ENCODE results near the gene AFF3. TPM values are rescaled to one million over a fixed set of nuclear protein-coding genes. Genes with fewer than 3 reads are reported as not detected.

AFF3 gene
- total RNA-seq, 3 donors from 2014 or later (not counting 1 experiment from before 2014, with no cell fraction given), result 4.6 to 9.6 (median 5.6) TPM

GRCh38 chr2:100186126-100186525 is 43.7 kb upstream of the AFF3 start:
- H3K9me3 Mint-ChIP-seq, result no peaks in the 10 kb centered on the region
- H3K36me3 Mint-ChIP-seq, result no peaks in the 10 kb centered on the region
- no peak for ATAC-seq
- H3K4me1 ChIP-seq (ENCODE audit: control insufficient read depth, insufficient read depth, low read length), result peaks cover 7% of the 10 kb centered on the region
- TF ChIP-seq, protein P1, sequence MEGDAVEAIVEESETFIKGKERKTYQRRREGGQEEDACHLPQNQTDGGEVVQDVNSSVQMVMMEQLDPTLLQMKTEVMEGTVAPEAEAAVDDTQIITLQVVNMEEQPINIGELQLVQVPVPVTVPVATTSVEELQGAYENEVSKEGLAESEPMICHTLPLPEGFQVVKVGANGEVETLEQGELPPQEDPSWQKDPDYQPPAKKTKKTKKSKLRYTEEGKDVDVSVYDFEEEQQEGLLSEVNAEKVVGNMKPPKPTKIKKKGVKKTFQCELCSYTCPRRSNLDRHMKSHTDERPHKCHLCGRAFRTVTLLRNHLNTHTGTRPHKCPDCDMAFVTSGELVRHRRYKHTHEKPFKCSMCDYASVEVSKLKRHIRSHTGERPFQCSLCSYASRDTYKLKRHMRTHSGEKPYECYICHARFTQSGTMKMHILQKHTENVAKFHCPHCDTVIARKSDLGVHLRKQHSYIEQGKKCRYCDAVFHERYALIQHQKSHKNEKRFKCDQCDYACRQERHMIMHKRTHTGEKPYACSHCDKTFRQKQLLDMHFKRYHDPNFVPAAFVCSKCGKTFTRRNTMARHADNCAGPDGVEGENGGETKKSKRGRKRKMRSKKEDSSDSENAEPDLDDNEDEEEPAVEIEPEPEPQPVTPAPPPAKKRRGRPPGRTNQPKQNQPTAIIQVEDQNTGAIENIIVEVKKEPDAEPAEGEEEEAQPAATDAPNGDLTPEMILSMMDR (IDR thresholded peaks at IDR 0.05), result no peak
- WGBS (ENCODE audit: insufficient coverage), result 92% methylated on average over 8 of the region's 8 CpGs
- H3K27ac Mint-ChIP-seq, result no peak overlapping the region
- DNase-seq, result no peak
- intact Hi-C loops (cut with micrococcal nuclease), result no loop called here
- no peaks in the 10 kb centered on the region for H3K4me1 Mint-ChIP-seq
- no peak overlapping the region for H3K4me3 Mint-ChIP-seq
- H3K27ac ChIP-seq (ENCODE audit: low read length), result no peak overlapping the region
- no peaks in the 10 kb centered on the region for H3K9me3 ChIP-seq (ENCODE audit: control insufficient read depth, insufficient read depth, low read length)
- no peaks in the 10 kb centered on the region for H3K27me3 Mint-ChIP-seq (ENCODE audit: low read depth in 2 of 2)
- no peaks in the 10 kb centered on the region for H3K36me3 ChIP-seq (ENCODE audit: control insufficient read depth, insufficient read depth, low read length)
- H3K27me3 ChIP-seq (ENCODE audit: control insufficient read depth, insufficient read depth, low read length), result no peaks in the 10 kb centered on the region
- no peak overlapping the region for H3K4me3 ChIP-seq (ENCODE audit: low read length)

- Histone ChIP-seq H3K27me3 (ENCODE audit: control insufficient read depth, insufficient read depth, low read length) (no peaks in the 10 kb centered on the region), H3K27ac (ENCODE audit: low read length) (no peak overlapping the region), H3K4me3 (ENCODE audit: low read length) (no peak overlapping the region), H3K9me3 (ENCODE audit: control insufficient read depth, insufficient read depth, low read length) (no peaks in the 10 kb centered on the region), H3K36me3 (ENCODE audit: control insufficient read depth, insufficient read depth, low read length) (no peaks in the 10 kb centered on the region), H3K4me1 (ENCODE audit: control insufficient read depth, insufficient read depth, low read length) (peaks cover 7% of the 10 kb centered on the region)
- ATAC-seq (no peak), DNase-seq (no peak)
- 97% methylated on average over 5 of the region's 5 CpGs for WGBS (ENCODE audit: insufficient coverage)
- H3K36me3 Mint-ChIP-seq, result no peaks in the 10 kb centered on the region
- H3K27ac Mint-ChIP-seq, result no peak overlapping the region
- no peaks in the 10 kb centered on the region for H3K4me1 Mint-ChIP-seq
- TF ChIP-seq, protein P1 (IDR thresholded peaks at IDR 0.05), result no peak
- no peak overlapping the region for H3K4me3 Mint-ChIP-seq
- H3K9me3 Mint-ChIP-seq, result no peaks in the 10 kb centered on the region
- no peaks in the 10 kb centered on the region for H3K27me3 Mint-ChIP-seq (ENCODE audit: low read depth in 2 of 2)
- intact Hi-C loops (cut with micrococcal nuclease), result no loop called here
Observed at GRCh38 chr2:100185516-100185915, 43.1 kb upstream of the AFF3 start.

DNA sequence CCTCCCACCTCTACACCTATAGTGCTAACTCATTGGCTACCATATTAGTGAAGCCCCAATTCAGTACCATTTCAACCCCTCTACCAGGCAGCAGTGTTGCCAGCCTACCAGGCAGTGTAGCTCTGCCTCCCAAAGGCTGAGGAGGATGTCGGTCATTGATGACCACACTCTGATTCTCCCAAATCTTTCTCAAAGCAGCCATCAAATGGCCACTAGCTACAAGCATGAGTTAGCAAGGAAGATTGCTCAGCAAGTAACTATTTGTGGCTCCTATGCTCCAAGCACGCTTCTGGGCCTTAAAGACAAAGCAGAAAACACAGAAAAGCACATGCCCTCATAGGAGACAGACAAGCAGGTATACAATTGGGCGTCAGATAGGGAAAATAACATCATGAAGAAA is 42.7 kb upstream of the AFF3 start:
- intact Hi-C loops (cut with micrococcal nuclease), result no loop called here
- ATAC-seq (no peak), DNase-seq (no peak)
- TF ChIP-seq, protein P1 (IDR thresholded peaks at IDR 0.05), result no peak
- H3K9me3 Mint-ChIP-seq, result no peaks in the 10 kb centered on the region
- H3K36me3 ChIP-seq (ENCODE audit: control insufficient read depth, insufficient read depth, low read length), result no peaks in the 10 kb centered on the region
- H3K4me3 Mint-ChIP-seq, result no peak overlapping the region
- H3K27ac ChIP-seq (ENCODE audit: low read length), result no peak overlapping the region
- peaks cover 7% of the 10 kb centered on the region for H3K4me1 ChIP-seq (ENCODE audit: control insufficient read depth, insufficient read depth, low read length)
- H3K27me3 ChIP-seq (ENCODE audit: control insufficient read depth, insufficient read depth, low read length), result no peaks in the 10 kb centered on the region
- no peak overlapping the region for H3K27ac Mint-ChIP-seq
- H3K9me3 ChIP-seq (ENCODE audit: control insufficient read depth, insufficient read depth, low read length), result no peaks in the 10 kb centered on the region
- no peak overlapping the region for H3K4me3 ChIP-seq (ENCODE audit: low read length)
- no peaks in the 10 kb centered on the region for H3K4me1 Mint-ChIP-seq
- 80% methylated on average over 3 of the region's 3 CpGs for WGBS (ENCODE audit: insufficient coverage)
- no peaks in the 10 kb centered on the region for H3K27me3 Mint-ChIP-seq (ENCODE audit: low read depth in 2 of 2)
- H3K36me3 Mint-ChIP-seq, result no peaks in the 10 kb centered on the region

DNA sequence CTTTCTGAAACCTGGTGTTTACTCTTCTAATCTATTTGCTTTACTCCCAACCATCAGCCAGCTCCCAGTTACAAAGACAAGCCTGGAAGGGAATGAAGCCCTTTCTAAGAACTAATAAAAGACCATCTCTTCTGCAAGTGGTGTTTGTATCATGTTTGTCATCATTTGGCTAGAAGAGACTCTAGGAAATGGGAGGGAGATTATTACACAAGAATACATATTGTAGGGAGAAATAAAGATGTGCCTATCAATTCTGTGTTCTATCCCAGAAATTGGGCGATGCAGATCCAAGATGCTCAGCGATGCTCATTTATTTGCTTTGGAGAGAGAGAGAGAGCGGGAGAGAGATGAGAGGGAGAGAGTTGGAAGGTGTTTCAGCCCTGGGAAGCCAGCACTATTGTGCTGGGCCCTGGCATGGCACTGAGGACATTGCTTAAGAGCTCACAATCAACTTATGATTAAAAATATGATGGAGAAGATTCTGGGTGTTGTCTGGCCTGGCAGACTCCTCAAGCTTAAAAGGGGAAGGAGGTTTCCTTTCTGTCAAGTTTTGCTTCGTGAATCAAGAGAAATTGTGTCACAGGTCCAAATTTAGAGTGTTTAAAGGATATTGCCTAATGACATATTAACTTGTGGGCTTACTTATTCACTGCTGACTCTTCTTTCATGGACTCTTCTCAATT is 41.8 kb upstream of the AFF3 start:
- Histone ChIP-seq H3K27me3 (ENCODE audit: control insufficient read depth, insufficient read depth, low read length) (no peaks in the 10 kb centered on the region), H3K4me3 (ENCODE audit: low read length) (no peak overlapping the region), H3K9me3 (ENCODE audit: control insufficient read depth, insufficient read depth, low read length) (no peaks in the 10 kb centered on the region), H3K27ac (ENCODE audit: low read length) (no peak overlapping the region), H3K4me1 (ENCODE audit: control insufficient read depth, insufficient read depth, low read length) (peaks cover 7% of the 10 kb centered on the region), H3K36me3 (ENCODE audit: control insufficient read depth, insufficient read depth, low read length) (no peaks in the 10 kb centered on the region)
- Mint-ChIP-seq H3K9me3 (no peaks in the 10 kb centered on the region), H3K27me3 (ENCODE audit: low read depth in 2 of 2) (no peaks in the 10 kb centered on the region), H3K36me3 (no peaks in the 10 kb centered on the region), H3K27ac (no peak overlapping the region), H3K4me1 (no peaks in the 10 kb centered on the region), H3K4me3 (no peak overlapping the region)
- intact Hi-C loops (cut with micrococcal nuclease), result no loop called here
- DNase-seq, result no peak
- TF ChIP-seq, protein P1 (IDR thresholded peaks at IDR 0.05), result no peak
- WGBS (ENCODE audit: insufficient coverage), result 78% methylated on average over 4 of the region's 4 CpGs
- ATAC-seq, result no peak

All from natural killer cell (primary cell).